GM13976 (cell line): ENCODE results near the gene UTS2.

ENCODE experiments used
- DNase-seq: peaks from one replicate; pipeline ENCODE4 v3.0.0; 2012; ENCODE audit warnings: low spot score
- CTCF ChIP-seq: IDR thresholded peaks from 2 replicates; pipeline ENCODE4 v1.5.1; 2012; ENCODE audit warnings: borderline replicate concordance, mild to moderate bottlenecking; ENCODE audit not compliant: insufficient read depth; ENCODE audit errors: extremely low read depth, missing control alignments, control extremely low read depth
- in situ Hi-C: fragments of 300-500 bp; cut with MboI; formaldehyde crosslinking; loops from one replicate; pipeline ENCODE4 v1.12.0; 2022; ENCODE audit warnings: low sequenced_read_pairs, mixed read lengths, inconsistent platforms; ENCODE audit not compliant: unreplicated experiment

Gene UTS2

GRCh38 chr1:7824701-7825100 is 28.2 kb downstream of the UTS2 start:
- in situ Hi-C loops = no loop called here
- no peak for DNase-seq
- TF ChIP-seq CTCF = no peak

- no peak for DNase-seq
- no peak for TF ChIP-seq CTCF
- in situ Hi-C loops = no loop called here
These were observed 31.6 kb downstream of the UTS2 start for GRCh38 chr1:7821282-7821681.

GRCh38 chr1:7813677-7814373 is 39.0 kb downstream of the UTS2 start:
- no peak for DNase-seq
- in situ Hi-C loops = no loop called here
- no peak for TF ChIP-seq CTCF

- in situ Hi-C loops = no loop called here
- DNase-seq = no peak
- TF ChIP-seq CTCF = no peak
These were observed 41.4 kb downstream of the UTS2 start for GRCh38 chr1:7811476-7811875.

- DNase-seq = no peak
- in situ Hi-C loops = no loop called here
- no peak for TF ChIP-seq CTCF
These were observed 42.5 kb downstream of the UTS2 start for GRCh38 chr1:7810395-7810794.

- no peak for TF ChIP-seq CTCF
- DNase-seq = no peak
- in situ Hi-C loops = no loop called here
These were observed 43.1 kb downstream of the UTS2 start for GRCh38 chr1:7809742-7810141.
